IPS-18c (cell line): Measurements from ENCODE around the gene UROC1.
"Not testable (repeated sequence)": the region's sequence is repeated elsewhere in the genome, so short reads cannot be mapped to it uniquely, and the experiment has no call there.

Experiments used
- H3K4me3 ChIP-seq: 2 replicates; pipeline ENCODE4 v1.7.0; 2013; ENCODE audit warnings: low read depth, mild to moderate bottlenecking, low read length, moderate library complexity; ENCODE audit not compliant: insufficient read depth
- H3K9me3 ChIP-seq: one replicate; pipeline ENCODE4 v1.6.1; 2013; ENCODE audit warnings: mild to moderate bottlenecking, low read length, moderate library complexity; ENCODE audit not compliant: control insufficient read depth, insufficient read depth

UROC1 gene

GRCh38 chr3:126538316-126538715, 20.7 kb upstream of the UROC1 start:
- Histone ChIP-seq H3K9me3 (peaks cover 2% of the 10 kb centered on the region), H3K4me3 (no peak overlapping the region)

DNA sequence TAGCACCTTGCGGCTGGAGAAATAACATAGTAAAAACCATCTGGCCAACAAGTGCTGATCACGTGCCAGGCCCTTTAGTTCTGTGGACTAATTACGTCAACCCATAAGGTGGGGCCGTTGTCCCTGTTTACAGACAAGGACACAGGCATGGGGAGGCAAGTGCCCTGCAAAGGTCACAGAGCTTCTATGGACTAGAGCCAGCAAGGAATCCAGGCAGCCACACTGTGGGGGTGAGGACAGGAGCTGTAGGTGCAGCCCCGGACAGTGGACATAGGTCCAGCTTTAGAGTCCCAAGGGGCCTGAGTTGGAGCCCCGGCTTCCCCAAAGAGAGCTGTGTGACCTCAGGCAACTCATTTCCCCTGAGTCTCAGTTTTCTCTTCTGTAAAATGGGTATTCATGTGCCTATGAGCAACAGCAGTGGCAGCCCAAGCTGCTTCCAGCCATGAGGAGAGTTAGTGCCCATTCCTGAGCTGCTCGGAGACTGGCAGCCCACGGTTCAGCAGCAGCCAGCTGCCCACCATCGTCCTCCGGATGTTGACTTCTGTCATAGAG, 20.2 kb upstream of the UROC1 start:
- H3K4me3 ChIP-seq: no peak overlapping the region
- peaks cover 2% of the 10 kb centered on the region for H3K9me3 ChIP-seq

DNA sequence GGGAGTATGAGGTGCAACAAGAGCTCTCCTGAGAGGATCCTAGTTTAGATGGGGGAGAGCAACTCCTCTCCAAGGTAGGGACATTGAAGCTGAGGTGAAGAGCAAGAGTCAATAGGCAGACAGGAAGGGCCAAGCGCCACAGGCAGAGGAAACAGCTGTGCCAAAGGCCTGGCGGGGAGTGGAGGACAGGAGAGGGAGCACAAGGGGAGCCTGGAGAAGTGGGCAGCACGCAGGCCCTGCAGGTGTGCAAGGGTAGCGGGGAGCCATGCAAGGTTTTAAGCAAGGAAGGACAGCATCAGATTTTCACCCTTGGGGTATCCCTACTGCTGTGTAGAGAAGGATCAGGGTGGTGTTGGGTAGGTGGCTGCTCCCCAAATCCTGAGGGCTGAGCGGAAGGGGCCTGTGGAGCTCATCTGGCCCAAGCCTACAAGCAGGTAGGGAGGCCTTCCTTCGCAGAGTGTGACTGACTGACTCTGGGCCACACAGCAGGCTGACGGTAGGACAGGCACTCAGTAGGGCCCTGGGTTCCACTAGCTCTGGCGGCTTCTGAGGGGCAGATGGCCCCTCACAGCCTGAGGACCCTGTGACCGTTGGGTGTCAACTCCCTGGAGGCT, 19.6 kb upstream of the UROC1 start:
- H3K9me3 ChIP-seq: peaks cover 2% of the 10 kb centered on the region
- no peak overlapping the region for H3K4me3 ChIP-seq

GRCh38 chr3:126536126-126536525, 18.6 kb upstream of the UROC1 start:
- no peak overlapping the region for H3K4me3 ChIP-seq
- H3K9me3 ChIP-seq: peaks cover 1% of the 10 kb centered on the region

GRCh38 chr3:126535636-126536035, 18.1 kb upstream of the UROC1 start:
- H3K9me3 ChIP-seq: no peaks in the 10 kb centered on the region
- no peak overlapping the region for H3K4me3 ChIP-seq

- not testable (repeated sequence) for H3K9me3 ChIP-seq
Measured at GRCh38 chr3:126534716-126535115, 17.1 kb upstream of the UROC1 start.

DNA sequence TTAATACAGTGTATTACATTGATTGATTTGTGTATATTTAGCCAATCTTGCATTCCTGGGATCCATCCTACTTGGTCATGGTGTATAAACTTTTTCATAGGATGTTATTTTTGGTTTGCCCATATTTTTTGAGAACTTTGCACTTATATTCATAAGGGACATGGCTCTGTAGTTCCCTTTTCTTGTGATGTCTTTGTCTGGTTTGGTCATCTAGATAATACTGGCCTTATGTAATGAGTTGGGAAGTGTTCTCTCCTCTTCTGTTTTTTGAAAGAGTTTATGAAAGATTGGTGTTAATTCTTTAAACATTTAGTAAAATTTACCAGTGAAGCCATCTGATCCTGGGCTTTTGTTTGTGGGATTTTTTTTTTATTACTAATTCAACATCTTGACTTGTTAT, 15.9 kb upstream of the UROC1 start:
- no peak overlapping the region for H3K4me3 ChIP-seq

More at GRCh38 chr3:126534716-126535115, 17.1 kb upstream of the UROC1 start:
- H3K4me3 ChIP-seq: not testable (repeated sequence)

GRCh38 chr3:126531051-126531330, 13.4 kb upstream of the UROC1 start:
- Histone ChIP-seq H3K9me3 (no peaks in the 10 kb centered on the region), H3K4me3 (no peak overlapping the region)

More for the DNA sequence above, 15.9 kb upstream of the UROC1 start:
- H3K9me3 ChIP-seq: no peaks in the 10 kb centered on the region

GRCh38 chr3:126530171-126531050, 12.8 kb upstream of the UROC1 start:
- Histone ChIP-seq H3K4me3 (no peak overlapping the region), H3K9me3 (no peaks in the 10 kb centered on the region)

DNA sequence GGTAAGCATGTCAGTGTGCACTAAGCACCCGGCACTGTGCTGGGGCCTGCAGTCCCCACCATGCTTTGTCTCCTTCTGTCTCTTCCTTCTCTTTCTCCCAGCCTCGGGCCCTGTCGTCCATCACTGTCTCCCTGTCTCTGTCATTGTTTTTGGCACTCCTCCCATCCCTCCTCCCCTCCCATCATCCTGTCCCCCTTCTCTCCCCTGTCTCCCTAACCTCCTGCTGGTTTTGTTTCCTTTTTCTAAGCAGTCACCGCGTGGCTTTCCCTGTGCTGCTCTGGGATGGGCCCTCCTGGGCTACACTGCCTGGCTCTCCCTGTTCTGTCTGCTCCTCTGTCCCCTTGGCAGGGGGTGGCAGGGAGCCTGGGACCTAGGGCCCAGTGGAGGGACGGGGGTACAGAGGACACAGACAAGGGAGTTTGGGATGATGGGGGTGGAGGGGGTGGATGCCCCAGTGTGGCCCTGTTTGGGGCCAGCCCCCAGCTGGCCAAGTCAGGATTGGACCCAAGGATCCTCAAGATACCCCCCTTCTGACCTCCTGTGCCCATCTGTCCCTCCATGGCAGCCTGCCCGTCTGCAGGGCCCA, 12.1 kb upstream of the UROC1 start:
- Histone ChIP-seq H3K9me3 (no peaks in the 10 kb centered on the region), H3K4me3 (no peak overlapping the region)

GRCh38 chr3:126528800-126529541, 11.4 kb upstream of the UROC1 start:
- no peak overlapping the region; the same call in 1 of the 2 replicates for H3K4me3 ChIP-seq

GRCh38 chr3:126528419-126528799, 10.8 kb upstream of the UROC1 start:
- Histone ChIP-seq H3K9me3 (no peaks in the 10 kb centered on the region), H3K4me3 (no peak overlapping the region)

More at GRCh38 chr3:126528800-126529541, 11.4 kb upstream of the UROC1 start:
- no peaks in the 10 kb centered on the region for H3K9me3 ChIP-seq

GRCh38 chr3:126527455-126528211, 10.1 kb upstream of the UROC1 start:
- no peak overlapping the region for H3K4me3 ChIP-seq

GRCh38 chr3:126527006-126527405, 9.4 kb upstream of the UROC1 start:
- Histone ChIP-seq H3K9me3 (no peaks in the 10 kb centered on the region), H3K4me3 (no peak overlapping the region)

More at GRCh38 chr3:126527455-126528211, 10.1 kb upstream of the UROC1 start:
- H3K9me3 ChIP-seq: no peaks in the 10 kb centered on the region

DNA sequence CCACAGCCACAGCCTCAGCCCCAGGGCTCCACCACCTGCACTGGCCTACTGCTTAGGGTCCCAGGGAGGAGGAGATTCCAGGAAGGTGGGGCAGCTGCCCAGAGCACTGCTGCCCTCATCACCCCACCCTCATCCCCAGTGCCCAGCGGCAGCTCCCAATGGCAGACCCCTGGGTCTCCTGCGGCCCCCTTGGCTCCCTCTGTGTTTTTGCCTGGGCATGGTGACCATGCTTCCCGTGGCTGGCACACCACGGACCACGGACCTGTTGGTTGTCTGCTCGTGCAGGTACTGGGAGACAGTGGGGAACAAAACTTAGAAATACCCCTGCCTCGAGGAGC, 9.1 kb upstream of the UROC1 start:
- H3K4me3 ChIP-seq: no peak overlapping the region
- H3K9me3 ChIP-seq: no peaks in the 10 kb centered on the region

DNA sequence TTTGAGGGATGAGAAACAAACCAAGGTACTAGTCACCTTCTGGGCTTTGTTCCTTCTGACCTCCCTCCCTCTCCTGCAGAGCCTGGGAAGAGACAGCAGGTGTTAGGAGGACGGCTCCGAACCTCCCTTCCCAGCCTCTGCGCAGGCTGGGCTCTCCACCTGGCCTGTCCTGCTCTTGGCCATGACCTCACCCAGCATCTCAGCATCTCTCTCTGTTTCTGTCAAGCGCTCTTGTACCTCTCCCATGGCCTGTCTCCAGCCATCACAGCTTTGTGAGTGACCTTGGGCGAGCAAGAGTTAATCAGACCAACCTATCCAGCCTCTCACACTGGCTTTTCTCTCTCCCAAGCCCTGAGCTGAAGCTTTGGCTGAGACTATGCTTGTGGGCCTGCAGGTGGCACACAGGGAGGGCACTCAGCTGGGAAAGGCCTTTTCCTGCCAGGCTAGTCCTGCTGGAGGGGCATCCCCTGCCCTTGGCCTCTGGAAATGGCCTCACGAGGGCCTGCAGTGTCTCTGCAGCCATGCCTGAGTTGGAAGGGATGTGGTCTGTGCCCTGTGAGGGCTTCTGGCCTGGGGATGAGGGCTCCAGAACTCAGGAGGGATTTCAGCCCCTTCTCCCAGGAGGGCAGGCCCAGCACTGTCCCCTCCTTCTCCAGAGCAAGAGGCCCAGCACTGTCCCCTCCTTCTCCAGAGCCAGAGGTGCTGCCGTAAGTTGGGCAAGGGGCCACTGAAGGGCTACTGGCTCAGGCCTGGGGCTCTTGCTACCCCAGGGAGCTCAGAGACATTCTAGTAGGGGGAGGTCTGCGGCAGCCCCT, 8.5 kb upstream of the UROC1 start:
- H3K4me3 ChIP-seq: no peak overlapping the region
- no peaks in the 10 kb centered on the region for H3K9me3 ChIP-seq
